Ureter (tissue), 1 donor: ENCODE measurements around the gene MMP20. TPM values are rescaled to one million over a fixed set of nuclear protein-coding genes. Genes with fewer than 3 reads are reported as not detected.
"Not testable (repeated sequence)": the region's sequence is repeated elsewhere in the genome, so short reads cannot be mapped to it uniquely, and the experiment has no call there.

Experiments used
- DNase-seq: peaks from one replicate; pipeline ENCODE4 v3.0.0-alpha.2; 2020; ENCODE audit warnings: low spot score
- total RNA-seq: library from RNA; stranded (reverse); gene quantifications from one replicate; pipeline ENCODE4 v1.2.4, GENCODE V29; 2023
- donor health status: DM: yes; HTN: yes; CAD: no.

Gene MMP20, protein sequence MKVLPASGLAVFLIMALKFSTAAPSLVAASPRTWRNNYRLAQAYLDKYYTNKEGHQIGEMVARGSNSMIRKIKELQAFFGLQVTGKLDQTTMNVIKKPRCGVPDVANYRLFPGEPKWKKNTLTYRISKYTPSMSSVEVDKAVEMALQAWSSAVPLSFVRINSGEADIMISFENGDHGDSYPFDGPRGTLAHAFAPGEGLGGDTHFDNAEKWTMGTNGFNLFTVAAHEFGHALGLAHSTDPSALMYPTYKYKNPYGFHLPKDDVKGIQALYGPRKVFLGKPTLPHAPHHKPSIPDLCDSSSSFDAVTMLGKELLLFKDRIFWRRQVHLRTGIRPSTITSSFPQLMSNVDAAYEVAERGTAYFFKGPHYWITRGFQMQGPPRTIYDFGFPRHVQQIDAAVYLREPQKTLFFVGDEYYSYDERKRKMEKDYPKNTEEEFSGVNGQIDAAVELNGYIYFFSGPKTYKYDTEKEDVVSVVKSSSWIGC
- total RNA-seq = not detected

DNA sequence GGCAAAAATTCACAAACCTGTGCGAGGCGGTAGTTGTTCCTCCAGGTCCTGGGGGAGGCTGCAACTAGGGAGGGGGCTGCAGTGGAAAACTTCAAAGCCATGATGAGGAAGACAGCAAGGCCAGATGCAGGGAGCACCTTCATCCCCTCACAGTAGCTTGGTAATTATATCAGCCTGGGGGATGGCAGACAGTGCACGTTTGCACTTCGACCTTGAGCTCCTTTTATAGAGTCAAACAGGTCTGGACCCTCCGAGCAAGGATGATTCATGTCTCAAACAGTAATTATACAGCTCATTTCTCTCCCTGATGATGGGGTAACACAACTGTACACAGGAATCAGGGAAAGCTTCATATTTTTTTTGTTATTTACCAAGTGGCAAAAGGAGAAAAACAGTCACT is at the start of gene MMP20:
MMP20 (minus strand) TSS at position 156 of the 400 bp plus-strand sequence; CDS start at position 143, 13 bp downstream.
- no peak for DNase-seq

GRCh38 chr11:102669664-102670063 is 44.5 kb upstream of the MMP20 start:
- no peak for DNase-seq

DNA sequence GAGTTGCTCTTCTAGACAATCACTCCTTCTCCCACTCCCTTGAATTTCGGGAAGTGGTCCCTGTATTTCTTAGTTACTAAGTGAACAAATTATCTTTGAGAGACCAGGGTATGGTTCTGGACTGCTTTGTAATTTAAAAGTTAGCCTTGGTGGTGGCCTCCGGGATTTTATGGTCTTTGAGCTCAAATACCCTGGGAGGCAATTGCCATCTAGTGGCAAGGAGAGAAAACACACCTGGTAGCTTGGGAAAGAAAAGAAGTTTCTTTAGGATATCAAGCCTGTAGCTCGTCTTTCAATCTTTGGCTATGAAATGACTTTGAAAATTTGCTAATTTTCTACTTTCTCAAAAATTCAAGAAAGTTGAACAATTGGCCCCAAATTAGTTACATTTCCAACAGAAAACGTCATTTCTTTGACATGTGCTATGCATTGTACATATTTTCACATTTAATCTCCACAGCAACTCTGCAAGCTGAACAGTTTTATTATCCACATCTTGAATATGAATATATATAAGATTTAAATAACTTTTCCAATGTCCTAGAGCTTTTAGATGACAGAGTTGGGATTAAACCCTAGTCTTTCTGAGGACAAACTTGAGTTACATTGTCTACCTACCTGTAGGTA is 41.3 kb upstream of the MMP20 start:
- no peak for DNase-seq

DNA sequence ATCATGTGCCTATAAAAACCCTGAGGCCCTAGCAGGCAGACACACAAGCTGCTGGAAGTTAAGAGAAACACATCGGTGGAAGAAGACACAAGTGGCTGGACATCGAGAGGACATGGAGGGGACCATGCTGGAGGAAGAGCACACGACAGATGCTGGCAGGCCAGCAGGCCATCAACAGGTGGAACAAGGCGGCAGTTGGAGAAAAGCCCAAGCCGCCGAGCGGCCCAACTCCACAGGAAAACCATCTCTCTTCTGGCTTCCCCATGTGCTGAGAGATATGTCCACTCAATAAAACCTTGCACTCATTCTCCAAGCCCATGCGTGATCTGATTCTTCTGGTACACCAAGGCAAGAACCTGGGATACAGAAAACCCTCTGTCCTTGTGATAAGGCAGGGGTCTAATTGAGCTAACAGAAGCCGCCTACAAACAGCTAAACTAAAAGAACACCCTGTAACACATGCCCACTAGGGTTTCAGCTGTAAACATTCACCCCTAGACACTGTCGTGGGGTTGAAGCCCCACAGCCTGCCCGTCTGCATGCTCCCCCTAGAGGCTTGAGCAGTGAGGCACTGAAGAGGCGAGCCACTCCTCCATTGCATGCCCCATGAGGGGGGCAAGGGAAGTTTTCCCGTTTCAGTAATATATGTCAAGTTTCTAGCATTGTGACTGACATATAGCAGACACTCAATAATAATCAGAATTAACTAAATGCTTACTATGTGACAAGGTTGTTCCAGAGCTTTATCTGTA is 39.0 kb upstream of the MMP20 start:
- DNase-seq = no peak

DNA sequence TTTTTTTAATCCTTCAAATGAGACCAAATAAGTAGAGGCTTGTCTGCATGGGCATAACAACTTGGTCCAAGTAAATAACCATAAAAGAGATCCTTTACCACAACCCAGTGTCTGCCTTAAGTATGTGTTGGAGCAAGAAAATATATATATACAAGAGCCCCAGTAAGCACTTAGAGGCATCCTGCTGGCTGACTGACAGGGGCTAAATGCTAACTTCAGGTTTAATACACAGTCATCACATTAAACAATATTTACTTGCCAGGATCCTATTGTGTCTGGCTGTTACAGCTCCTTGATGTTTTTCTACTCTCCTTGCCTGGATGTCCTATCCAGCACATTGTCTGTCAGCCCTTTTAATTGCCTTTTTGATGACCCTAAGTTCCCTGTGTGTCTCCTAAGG is 37.5 kb upstream of the MMP20 start:
- no peak for DNase-seq

DNA sequence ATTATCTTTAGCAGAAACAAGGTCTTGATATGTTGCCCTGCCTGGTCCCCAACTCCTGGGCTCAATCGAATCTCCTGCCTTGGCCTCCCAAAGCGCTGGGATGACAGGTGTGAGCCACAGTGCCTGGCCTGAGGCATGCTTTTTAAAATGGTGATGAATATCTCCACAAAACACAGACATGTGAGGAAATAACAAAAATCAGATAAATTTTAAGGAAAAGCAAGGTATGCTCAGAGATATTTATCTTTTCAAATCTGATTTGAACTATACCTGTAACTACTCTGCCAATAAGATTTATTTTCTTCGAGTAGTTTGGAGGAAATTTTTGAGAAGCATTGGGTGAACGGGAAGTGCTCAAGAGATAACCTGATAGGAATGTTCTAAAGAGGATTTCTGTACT is 35.9 kb upstream of the MMP20 start:
- no peak for DNase-seq

GRCh38 chr11:102656528-102656927 is 31.4 kb upstream of the MMP20 start:
- no peak for DNase-seq

DNA sequence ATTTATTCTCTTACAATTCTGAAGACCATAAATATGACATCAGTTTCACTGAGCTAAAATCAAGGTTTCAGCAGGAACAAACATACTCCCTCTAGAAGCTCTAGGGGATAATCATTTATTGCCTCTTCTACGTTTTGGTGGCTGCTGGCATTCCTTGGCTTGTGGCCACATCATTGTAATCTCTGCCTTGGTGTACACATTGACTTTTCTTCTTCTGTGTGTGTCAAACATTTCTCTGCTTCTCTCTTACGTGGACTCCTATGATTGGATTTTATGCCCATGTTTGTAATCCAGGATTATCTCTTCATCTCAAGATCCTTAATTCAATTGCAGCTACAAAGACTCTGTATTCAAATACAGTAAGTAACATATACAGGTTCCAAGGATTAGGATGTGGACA is 30.4 kb upstream of the MMP20 start:
- no peak for DNase-seq

- no peak for DNase-seq
Observed at GRCh38 chr11:102654761-102655160, 29.6 kb upstream of the MMP20 start.

- DNase-seq = no peak
Observed at GRCh38 chr11:102653744-102654291, 28.7 kb upstream of the MMP20 start.

DNA sequence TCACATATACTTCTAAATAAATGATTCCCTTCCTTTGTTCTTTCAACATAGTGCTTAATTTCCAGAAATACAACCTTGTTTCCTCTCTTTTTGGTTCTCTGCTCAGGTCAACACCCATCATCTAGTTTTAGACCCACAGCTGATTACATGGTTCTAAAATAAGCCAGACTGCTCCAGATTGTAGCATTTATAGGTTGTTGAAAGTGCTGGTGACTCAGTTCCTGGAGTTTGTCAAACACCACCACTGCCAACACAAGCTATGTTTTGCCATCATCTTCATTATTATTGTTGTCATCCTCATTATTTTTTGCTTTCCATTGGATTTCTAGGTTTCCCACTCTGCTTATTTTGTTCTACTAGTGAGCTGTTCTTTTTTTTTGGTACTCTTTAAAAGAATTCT is 22.3 kb upstream of the MMP20 start:
- no peak for DNase-seq

DNA sequence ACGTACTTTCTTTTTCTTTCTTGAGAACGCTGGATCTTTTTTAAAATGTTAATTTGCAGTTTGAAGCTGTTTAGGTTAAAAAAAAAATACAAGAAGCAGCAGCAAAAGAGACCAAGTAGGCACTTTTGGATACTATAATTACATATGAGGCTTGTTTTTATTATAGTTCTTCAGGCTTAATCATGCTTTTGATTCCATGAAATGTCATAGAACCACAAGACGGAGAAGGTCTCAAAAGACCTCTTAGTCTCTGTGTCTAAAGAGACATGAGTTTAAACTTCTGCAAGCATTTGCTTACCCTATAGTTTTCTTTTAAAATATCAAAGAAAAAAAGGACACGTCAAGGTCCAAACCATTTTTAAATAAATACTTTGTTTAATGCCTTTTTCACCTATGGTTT is 18.8 kb upstream of the MMP20 start:
- DNase-seq = no peak

DNA sequence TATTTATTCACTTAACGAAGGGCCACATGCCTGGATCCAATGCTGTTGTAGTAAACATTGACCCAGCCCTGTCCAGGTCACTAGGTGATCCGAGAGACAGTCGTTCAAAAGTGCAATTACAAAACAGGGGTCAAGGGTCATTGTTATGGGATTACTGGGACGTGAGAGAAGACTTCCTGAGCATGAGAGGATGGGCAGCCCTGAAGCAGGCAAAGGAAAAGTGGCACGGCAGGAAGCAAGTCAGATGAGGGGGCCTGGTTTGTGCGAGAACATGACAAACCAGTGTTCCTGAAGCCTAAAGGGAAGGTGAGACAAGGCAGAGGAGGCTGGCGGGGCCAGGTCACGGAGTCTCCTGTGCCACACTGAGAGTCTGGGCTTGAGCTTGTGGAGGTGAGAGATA is 15.8 kb upstream of the MMP20 start:
- no peak for DNase-seq

DNA sequence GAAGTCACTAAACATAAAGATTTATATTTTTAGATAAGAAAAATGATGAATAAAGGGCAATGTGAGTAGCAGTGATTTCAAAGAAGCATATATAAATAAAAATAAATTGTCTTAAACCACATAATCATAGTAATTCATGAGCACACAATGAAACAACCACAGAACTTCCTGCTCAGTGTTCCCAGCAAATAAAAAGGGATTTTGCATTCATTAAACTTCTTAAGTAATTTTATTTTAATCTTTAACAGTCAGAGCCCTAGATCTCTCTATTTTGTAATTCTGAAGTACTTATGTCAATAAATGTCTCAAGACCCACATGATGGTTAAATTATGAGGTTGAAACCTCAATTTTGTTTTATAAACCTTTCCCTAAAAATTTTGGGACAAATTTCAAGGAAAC is 14.5 kb upstream of the MMP20 start:
- DNase-seq = no peak

DNA sequence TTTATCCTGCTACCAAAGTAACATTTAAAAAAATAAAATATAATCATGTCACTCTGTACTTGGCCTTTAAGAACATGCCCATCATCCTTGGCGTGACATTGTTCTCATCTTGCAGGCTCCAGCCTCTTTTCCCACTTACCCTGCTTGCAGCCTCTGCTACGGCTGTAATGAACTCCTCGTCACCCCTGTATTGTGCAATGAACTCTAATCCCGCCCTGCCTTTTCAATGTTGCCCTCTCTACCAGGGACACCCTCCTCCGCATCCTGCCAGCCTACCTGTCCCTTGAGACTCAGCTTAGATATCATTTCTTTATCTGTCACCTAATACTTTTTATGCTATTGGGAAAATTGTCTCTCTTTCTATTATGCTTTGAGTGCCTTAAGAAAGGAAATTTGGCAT is 12.6 kb upstream of the MMP20 start:
- DNase-seq = no peak

DNA sequence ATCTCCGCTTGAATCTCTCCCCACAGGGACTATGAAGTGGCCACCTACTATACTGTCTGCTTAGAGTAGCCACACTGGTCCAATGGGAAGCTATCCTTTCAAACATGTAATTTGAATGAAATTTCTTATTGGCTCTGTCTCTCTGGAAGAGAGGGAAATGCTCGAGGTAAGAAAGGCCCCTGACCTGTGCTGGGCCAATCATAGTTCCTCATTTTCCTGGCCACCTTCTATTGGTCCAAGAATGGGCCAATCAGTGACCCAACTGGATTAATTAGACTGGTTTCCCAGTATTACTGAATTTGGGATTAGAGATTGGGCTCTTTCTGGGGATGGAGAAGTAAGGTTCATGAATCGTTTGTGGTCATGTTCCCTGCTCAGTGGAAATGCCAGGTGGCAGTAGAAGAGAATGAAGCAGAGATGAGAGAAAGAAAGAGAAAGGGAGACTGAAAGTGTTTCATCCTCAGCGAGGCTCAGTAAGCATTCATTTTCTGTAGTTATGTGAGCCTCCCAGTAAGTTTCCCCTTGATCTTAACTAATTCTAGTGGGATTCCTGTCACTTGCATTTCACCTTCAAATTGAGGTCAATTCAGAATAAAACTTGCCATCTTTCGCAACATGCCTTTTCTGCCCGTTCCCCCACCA is 8.4 kb upstream of the MMP20 start:
- DNase-seq = no peak

- no peak for DNase-seq
Observed at GRCh38 chr11:102632026-102632425, 6.9 kb upstream of the MMP20 start.

- no peak for DNase-seq
Observed at GRCh38 chr11:102630598-102631448, 5.7 kb upstream of the MMP20 start.

DNA sequence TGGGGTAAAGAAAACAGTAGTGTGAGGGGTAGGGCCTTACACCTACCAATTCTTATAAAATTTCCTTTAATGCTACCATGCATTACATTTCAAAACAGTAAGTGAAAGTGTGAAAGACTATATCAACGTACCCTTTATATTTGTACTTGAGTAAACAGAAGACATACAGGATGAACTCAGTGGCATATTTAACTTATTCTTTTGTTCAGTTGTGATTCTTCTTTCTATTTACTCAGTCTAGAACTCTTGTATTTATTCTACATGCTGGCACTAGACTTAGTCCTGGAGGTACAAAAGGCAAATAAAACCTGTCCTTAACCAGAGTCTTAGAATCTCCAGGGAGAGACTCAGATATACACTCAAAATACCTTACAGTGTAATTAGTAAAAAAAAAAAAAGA is 4.8 kb upstream of the MMP20 start:
- not testable (repeated sequence) for DNase-seq

- DNase-seq = no peak
Observed at GRCh38 chr11:102626676-102627075, 1.5 kb upstream of the MMP20 start.

DNA sequence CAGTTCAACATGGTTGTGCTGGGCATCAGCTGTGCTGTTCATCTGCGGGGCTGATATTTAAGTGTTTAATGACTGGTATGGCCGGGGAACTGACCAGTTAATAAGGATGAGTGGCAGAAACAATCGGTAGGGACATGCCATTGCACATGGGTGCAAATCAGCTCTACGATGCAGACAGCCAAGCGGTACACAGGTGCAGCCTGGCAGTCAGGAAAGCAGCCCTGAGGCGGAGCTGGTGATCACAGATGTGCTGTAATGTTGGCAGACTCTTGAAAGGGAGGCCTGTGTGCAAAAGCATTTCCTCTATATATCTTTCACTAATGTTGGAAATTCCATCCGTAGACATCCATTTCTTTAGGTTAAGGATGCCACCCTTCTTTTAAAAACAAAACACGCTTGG is 1.1 kb downstream of the MMP20 start:
- no peak for DNase-seq
